ENCODE data around the gene ALDH3A2.

Gene ALDH3A2

DNA sequence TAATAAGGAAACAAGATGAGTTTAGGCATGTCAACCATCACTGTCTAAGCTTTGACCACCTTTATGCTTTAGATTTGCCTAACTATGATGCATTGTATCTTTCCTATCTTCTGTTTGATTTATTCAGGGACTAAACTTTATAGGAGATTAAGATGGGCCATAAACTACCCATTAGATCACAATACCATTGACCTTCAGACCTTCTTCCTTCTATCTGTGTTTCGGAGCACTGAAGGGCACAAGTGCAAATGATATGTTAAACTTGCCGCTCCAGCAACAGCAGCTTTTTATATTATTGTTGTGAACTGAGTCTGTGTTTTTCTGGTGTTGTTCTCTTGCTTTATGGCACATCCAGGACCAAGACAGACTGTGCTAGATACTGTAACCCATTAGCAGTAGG lies 16.6 kb upstream of the ALDH3A2 start:
- no peaks in the 10 kb centered on the region for H3K27me3 ChIP-seq (ENCODE audit: control insufficient read depth, insufficient read depth, low read length)
- H3K9me3 ChIP-seq (ENCODE audit: control insufficient read depth, insufficient read depth, low read length): no peaks in the 10 kb centered on the region
- H3K9ac ChIP-seq (ENCODE audit: low read depth, low read length): no peak overlapping the region
- no peaks in the 10 kb centered on the region for H3K4me1 ChIP-seq (ENCODE audit: control insufficient read depth, insufficient read depth, low read length)
- H3K4me3 ChIP-seq (ENCODE audit: low read depth, low read length): no peak overlapping the region
- H3K36me3 ChIP-seq (ENCODE audit: control insufficient read depth, insufficient read depth, low read length): no peaks in the 10 kb centered on the region

DNA sequence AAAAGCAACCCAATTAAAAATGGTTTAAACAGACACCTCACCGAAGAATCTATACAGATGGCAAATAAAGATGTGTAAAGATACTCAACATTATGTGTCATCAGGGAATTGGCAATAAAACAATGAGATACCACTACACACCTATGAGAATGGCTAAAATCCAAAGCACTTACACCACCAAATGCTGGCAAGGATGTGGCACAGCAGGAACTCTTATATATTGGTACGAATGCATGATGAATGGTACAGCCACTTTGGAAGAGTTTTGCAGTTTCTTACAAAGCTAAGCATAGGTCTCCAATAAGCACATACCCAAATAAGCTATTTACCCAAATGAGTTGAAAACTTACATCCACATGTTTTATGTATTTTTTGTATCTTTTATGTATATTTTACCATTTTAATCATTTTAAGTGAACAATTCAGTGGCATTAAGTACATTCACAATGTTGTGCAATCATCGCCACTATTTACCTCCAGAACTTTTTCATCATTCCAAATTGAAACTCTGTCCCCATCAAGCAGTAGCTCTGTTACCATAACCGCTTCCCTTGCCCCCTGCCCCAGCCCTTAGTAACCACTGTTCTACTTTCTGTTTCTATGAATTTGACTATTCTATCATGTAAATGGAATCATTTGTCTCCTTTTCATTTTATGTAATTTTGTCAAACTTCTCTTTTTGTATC lies 6.7 kb upstream of the ALDH3A2 start:
- no peak overlapping the region for H3K4me3 ChIP-seq (ENCODE audit: low read depth, low read length)
- no peaks in the 10 kb centered on the region for H3K36me3 ChIP-seq (ENCODE audit: control insufficient read depth, insufficient read depth, low read length)
- H3K27me3 ChIP-seq (ENCODE audit: control insufficient read depth, insufficient read depth, low read length): no peaks in the 10 kb centered on the region
- H3K4me1 ChIP-seq (ENCODE audit: control insufficient read depth, insufficient read depth, low read length): peaks cover 6% of the 10 kb centered on the region
- no peaks in the 10 kb centered on the region for H3K9me3 ChIP-seq (ENCODE audit: control insufficient read depth, insufficient read depth, low read length)
- H3K9ac ChIP-seq (ENCODE audit: low read depth, low read length): no peak overlapping the region

DNA sequence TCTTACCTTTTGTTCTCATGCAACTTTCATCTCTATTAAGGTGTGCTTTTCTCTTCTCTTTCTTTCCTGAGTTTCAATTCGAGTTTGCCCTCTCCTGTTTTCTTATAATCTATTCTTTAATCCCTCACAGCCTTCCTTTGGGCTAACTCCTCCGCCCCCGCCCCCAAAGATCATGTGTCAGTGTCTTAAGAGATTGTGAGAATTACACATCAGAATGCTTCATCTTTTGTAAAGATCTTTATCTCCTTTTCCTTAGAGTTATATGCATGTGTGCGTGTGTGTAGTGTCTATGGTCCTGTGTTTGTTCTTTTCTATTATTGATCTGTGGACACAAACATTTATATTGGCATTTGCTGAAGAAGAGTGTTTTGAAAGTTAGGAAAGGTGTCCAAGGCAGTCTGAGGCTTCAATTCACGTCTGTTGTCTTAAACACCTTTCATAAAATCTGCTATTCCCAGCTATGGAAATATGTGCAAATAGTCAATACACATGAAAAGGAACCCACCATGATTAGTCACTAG lies 6.1 kb upstream of the ALDH3A2 start:
- Histone ChIP-seq H3K36me3 (ENCODE audit: control insufficient read depth, insufficient read depth, low read length) (no peaks in the 10 kb centered on the region), H3K9ac (ENCODE audit: low read depth, low read length) (no peak overlapping the region), H3K4me3 (ENCODE audit: low read depth, low read length) (no peak overlapping the region), H3K4me1 (ENCODE audit: control insufficient read depth, insufficient read depth, low read length) (peaks cover 12% of the 10 kb centered on the region), H3K27me3 (ENCODE audit: control insufficient read depth, insufficient read depth, low read length) (no peaks in the 10 kb centered on the region), H3K9me3 (ENCODE audit: control insufficient read depth, insufficient read depth, low read length) (no peaks in the 10 kb centered on the region)

DNA sequence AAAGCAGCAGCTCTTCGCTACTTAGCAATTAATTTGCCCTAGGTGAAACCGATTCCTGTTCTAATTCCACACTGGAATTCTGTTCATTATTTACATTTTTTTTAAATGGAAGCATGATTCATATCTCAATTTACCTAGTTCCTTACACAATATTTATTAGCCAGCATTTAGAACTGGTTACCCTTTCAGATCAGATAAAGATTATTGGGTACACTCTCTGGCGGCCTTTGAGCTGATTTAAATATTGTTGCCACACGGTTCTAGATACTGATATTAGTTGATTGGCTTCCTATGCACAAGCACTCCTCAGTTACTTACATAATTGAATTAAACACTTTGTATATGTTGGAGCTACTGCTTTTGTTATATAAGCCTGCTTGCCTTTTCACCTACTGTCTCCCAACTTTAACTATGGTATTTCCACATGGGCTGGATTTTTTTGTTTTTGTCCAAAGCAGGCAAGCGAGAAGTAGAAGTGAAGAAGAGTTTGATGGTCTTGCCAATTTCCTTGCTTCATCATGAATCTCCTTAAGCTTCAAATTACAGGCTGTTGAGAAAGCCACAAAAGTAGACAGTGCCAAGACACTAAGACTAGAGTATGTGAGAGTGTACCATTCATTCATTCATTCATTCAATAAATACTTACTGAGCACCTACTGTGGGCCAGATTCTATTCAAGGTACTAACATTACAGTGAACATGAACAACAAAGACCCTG lies 3.9 kb upstream of the ALDH3A2 start:
- Histone ChIP-seq H3K9me3 (ENCODE audit: control insufficient read depth, insufficient read depth, low read length) (no peaks in the 10 kb centered on the region), H3K4me1 (ENCODE audit: control insufficient read depth, insufficient read depth, low read length) (peaks cover 14% of the 10 kb centered on the region), H3K4me3 (ENCODE audit: low read depth, low read length) (no peak overlapping the region), H3K9ac (ENCODE audit: low read depth, low read length) (no peak overlapping the region), H3K27me3 (ENCODE audit: control insufficient read depth, insufficient read depth, low read length) (no peaks in the 10 kb centered on the region), H3K36me3 (ENCODE audit: control insufficient read depth, insufficient read depth, low read length) (no peaks in the 10 kb centered on the region)

DNA sequence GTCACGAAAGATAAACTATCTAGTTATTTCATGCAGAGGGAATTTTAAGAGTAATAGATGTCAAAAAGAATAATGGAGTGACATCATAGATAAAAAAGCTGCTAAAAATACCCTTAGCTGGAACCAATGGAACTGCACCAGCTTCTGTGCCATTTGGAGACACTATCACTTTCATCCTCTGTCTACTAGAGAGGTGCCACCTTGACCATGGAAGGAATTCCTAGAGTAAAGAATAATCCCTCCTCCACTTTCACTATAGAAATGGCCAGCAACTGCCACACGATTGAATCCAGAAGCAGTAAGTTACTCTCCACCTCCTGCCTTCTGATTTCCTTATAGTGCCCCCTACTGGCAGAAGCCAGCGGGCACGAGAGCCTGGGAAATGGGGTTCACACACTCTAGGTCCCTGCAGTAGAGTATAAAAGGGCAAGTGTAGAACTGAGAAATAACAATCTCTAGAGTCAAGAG lies 2.8 kb upstream of the ALDH3A2 start:
- Histone ChIP-seq H3K36me3 (ENCODE audit: control insufficient read depth, insufficient read depth, low read length) (no peaks in the 10 kb centered on the region), H3K9me3 (ENCODE audit: control insufficient read depth, insufficient read depth, low read length) (no peaks in the 10 kb centered on the region), H3K4me3 (ENCODE audit: low read depth, low read length) (no peak overlapping the region), H3K27me3 (ENCODE audit: control insufficient read depth, insufficient read depth, low read length) (no peaks in the 10 kb centered on the region), H3K9ac (ENCODE audit: low read depth, low read length) (no peak overlapping the region), H3K4me1 (ENCODE audit: control insufficient read depth, insufficient read depth, low read length) (peaks cover 14% of the 10 kb centered on the region)

DNA sequence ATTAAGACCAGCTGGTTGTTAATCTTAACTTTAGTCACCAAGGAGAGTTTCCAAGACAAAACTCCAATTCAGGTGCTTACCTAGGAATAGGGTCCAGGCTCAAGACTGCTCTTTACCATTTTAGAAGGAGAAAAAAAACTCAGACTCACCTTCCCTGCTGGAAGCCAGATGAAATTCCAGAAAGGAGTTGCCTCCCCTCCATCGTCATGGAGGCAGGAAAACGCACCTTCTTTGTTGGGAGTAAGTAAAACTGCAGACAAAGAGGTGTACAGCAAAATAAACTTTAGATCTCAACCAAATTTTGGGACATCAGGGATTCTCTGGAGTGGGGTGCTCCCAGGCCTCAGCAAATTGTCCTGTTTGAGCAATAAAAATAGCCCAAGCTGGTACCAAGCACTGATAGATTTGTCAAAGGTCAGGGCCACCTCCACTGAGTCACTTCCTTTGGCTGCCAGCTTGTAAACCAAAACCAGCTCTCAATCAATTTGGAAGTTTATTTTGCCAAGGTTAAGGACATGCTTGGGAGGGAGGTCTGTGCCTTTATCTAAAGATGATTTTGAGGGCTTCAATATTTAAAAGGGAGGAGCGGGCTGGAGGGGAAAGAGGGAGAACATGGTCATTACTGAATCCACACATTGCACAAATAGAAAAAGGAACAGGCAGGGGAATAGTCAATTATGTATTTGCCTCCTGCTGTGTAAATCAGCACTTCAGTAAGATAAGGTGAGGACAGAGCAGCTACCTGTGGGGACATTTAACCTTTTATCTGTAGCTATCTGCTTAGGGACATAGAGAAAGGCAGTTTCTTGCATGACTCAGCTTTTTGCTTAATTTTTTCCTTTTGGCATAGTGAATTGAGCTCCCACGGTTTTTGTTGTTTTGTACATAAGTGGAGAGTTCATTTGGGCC lies 1.5 kb upstream of the ALDH3A2 start:
- Histone ChIP-seq H3K36me3 (ENCODE audit: control insufficient read depth, insufficient read depth, low read length) (no peaks in the 10 kb centered on the region), H3K9me3 (ENCODE audit: control insufficient read depth, insufficient read depth, low read length) (no peaks in the 10 kb centered on the region), H3K9ac (ENCODE audit: low read depth, low read length) (peak overlapping the region; percentile 17), H3K27me3 (ENCODE audit: control insufficient read depth, insufficient read depth, low read length) (no peaks in the 10 kb centered on the region), H3K4me3 (ENCODE audit: low read depth, low read length) (peak overlapping the region; percentile 65), H3K4me1 (ENCODE audit: control insufficient read depth, insufficient read depth, low read length) (peaks cover 14% of the 10 kb centered on the region)

DNA sequence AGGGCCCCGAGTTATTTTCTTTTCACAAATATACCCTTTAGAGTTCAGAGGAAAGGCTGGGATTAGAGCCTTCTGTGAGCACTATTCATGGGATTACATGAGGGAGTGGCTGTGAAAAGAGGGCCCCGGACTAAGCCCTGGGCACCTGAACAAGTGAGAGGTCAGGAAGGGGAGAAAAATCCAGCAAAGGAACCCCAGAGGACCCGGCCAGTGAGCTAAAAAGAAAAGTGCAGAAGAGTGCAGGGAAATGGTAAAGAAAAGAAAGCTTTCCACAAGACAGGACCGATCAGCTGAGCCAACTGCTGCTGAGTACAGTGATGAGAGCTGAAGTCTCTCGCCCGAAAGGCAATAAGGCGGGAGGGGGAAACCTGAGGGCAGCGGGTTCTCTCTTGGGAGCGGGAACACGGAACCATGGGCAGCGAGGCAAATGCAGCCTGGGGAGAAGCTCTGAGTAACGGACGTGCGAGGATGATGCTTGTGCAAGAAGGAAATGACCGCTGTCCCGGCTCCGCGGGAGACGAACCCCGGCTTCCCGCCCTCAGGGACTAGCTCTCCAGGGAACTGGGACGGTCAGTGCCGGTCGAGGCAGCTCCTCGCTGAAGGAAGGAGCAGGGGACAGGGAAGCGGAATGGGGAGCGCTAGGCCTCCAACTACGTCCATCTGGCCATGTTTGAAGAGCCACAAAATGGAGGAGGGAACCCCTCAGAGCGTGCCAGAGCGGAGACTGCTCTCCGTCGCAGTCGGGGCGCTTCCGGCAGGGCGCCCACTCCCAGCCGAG lies 665 bp upstream of the ALDH3A2 start:
- no peaks in the 10 kb centered on the region for H3K9me3 ChIP-seq (ENCODE audit: control insufficient read depth, insufficient read depth, low read length)
- H3K4me3 ChIP-seq (ENCODE audit: low read depth, low read length): peak overlapping the region; percentile 65
- no peaks in the 10 kb centered on the region for H3K27me3 ChIP-seq (ENCODE audit: control insufficient read depth, insufficient read depth, low read length)
- peak overlapping the region; percentile 77 for H3K9ac ChIP-seq (ENCODE audit: low read depth, low read length)
- H3K4me1 ChIP-seq (ENCODE audit: control insufficient read depth, insufficient read depth, low read length): peaks cover 14% of the 10 kb centered on the region
- H3K36me3 ChIP-seq (ENCODE audit: control insufficient read depth, insufficient read depth, low read length): no peaks in the 10 kb centered on the region

DNA sequence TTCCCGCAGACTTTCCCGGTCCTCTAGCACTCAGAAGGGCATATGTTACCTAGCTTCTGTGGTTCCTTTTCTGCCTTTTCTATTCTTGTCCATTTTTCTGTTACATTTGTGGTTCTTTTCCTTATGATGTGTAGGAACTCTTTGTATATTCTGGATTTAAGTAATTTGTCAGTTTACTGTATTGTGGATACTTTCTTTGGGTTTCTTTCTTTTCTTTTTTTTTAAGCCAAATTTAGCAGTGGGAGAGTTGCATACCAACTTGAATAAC lies 657 bp downstream of the ALDH3A2 start:
- Histone ChIP-seq H3K4me1 (ENCODE audit: control insufficient read depth, insufficient read depth, low read length) (peaks cover 14% of the 10 kb centered on the region), H3K9me3 (ENCODE audit: control insufficient read depth, insufficient read depth, low read length) (no peaks in the 10 kb centered on the region), H3K9ac (ENCODE audit: low read depth, low read length) (peak overlapping the region; percentile 6), H3K27me3 (ENCODE audit: control insufficient read depth, insufficient read depth, low read length) (no peaks in the 10 kb centered on the region), H3K4me3 (ENCODE audit: low read depth, low read length) (peak overlapping the region; percentile 65), H3K36me3 (ENCODE audit: control insufficient read depth, insufficient read depth, low read length) (peaks cover 8% of the 10 kb centered on the region)

DNA sequence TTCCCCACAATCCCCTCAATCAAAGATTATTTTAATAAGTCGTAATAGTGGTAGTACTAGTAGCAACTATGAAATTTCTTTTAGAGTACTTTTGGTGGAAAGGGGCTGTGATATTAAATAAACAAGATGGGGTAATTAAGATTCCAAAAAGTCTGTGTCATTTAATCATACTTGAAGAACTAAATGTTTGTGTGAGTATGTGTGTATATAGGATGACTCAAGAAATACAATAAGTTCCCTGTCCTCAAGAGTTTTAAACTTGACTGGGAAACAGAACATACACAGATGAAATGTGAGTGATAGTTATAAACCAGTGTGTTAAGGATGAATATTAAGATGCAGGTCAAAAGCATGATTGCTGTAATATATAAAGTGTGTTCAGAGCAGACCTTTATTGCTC lies 2.3 kb downstream of the ALDH3A2 start:
- no peak overlapping the region for H3K4me3 ChIP-seq (ENCODE audit: low read depth, low read length)
- peaks cover 11% of the 10 kb centered on the region for H3K4me1 ChIP-seq (ENCODE audit: control insufficient read depth, insufficient read depth, low read length)
- no peaks in the 10 kb centered on the region for H3K9me3 ChIP-seq (ENCODE audit: control insufficient read depth, insufficient read depth, low read length)
- H3K27me3 ChIP-seq (ENCODE audit: control insufficient read depth, insufficient read depth, low read length): no peaks in the 10 kb centered on the region
- H3K9ac ChIP-seq (ENCODE audit: low read depth, low read length): no peak overlapping the region
- H3K36me3 ChIP-seq (ENCODE audit: control insufficient read depth, insufficient read depth, low read length): peaks cover 15% of the 10 kb centered on the region

DNA sequence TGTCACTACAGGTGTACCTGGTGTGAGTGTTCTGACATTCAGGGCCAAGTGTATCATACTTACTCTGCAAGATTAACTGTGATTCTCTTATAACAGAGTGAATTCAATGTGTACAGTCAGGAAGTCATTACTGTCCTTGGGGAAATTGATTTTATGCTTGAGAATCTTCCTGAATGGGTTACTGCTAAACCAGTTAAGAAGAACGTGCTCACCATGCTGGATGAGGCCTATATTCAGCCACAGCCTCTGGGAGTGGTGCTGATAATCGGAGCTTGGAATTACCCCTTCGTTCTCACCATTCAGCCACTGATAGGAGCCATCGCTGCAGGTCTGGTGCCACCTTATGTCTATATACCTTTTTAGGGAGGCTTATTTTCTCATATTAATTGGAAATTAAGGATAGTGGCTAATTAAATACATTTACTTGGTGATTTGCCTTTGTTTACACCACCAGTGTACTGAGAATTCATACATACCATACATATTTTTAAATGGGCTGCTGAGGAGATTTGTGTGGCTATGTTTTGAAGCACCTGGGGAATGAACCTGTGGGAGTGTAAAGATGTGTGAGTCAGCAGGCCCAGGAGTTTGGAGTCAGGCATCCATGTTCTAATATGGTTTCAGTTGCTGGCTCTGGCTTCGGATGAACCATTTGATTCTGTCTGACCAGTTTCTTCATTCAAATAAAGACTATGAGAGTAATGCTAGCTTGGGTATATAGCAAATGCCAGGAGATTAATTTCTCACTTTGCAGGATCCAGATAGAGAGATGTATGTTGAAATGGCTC lies 3.1 kb downstream of the ALDH3A2 start:
- H3K4me1 ChIP-seq (ENCODE audit: control insufficient read depth, insufficient read depth, low read length): peaks cover 9% of the 10 kb centered on the region
- no peaks in the 10 kb centered on the region for H3K9me3 ChIP-seq (ENCODE audit: control insufficient read depth, insufficient read depth, low read length)
- H3K4me3 ChIP-seq (ENCODE audit: low read depth, low read length): no peak overlapping the region
- H3K9ac ChIP-seq (ENCODE audit: low read depth, low read length): no peak overlapping the region
- H3K36me3 ChIP-seq (ENCODE audit: control insufficient read depth, insufficient read depth, low read length): peaks cover 15% of the 10 kb centered on the region
- H3K27me3 ChIP-seq (ENCODE audit: control insufficient read depth, insufficient read depth, low read length): no peaks in the 10 kb centered on the region

Measured in iPS-15b (cell line).